SIG-M5 treated with dmso at 0.1 percent for 504 hours (cell line): Measurements from ENCODE around the gene RHBDF2.
"Not testable (repeated sequence)": the region's sequence is repeated elsewhere in the genome, so short reads cannot be mapped to it uniquely, and the experiment has no call there.

Experiments used
- DNase-seq: peaks from one replicate; lab custom pipeline; 2025; ENCODE audit not compliant: unreplicated experiment; lab: John Stamatoyannopoulos, UW

RHBDF2 gene

GRCh38 chr17:76525513-76525833, 24.2 kb upstream of the RHBDF2 start:
- not testable (repeated sequence) for DNase-seq

DNA sequence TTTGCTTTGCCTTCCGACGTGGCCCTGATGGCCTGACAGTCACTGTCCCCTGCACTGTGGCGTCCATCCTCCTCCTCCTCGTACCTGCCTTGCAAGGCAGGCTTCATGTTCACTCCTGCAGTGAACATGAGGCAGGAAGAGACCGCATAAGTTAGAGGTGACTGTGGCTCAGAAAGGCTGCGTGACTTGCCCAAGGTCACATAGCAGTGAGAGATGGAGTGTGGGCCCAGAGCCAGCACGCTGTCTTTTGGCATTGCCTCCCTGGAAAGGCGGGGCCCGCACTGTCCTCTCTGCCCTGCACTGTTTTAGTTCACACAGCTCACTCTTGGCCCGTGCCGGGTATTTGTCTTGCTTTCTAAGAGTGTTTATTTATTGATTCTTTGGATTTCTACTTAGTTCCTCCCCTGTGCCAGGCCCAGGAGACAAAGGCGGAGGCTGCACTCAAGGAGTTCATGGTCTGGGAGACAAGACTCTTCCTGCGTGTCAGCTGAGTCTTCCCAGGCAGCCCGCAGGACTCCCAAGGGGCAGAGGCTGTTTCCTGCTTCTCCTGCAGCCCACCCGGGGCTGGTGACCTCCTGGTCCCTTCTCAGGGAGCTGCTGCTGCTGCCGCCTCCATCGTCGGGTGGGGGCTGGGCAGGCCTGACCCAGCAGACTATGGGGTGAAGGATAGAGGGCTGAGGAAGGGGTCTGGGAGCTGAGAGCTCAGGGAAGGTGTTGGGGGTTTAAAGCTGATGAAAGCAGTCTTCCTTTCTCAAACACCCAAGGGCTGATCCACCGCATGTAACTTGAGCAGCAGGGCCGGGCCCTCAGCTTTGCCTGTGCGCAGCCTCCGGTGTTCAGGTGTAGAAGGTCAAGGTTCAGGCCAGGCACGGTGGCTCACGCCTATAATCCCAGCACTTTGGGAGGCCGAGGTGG, 23.6 kb upstream of the RHBDF2 start:
- no peak for DNase-seq

DNA sequence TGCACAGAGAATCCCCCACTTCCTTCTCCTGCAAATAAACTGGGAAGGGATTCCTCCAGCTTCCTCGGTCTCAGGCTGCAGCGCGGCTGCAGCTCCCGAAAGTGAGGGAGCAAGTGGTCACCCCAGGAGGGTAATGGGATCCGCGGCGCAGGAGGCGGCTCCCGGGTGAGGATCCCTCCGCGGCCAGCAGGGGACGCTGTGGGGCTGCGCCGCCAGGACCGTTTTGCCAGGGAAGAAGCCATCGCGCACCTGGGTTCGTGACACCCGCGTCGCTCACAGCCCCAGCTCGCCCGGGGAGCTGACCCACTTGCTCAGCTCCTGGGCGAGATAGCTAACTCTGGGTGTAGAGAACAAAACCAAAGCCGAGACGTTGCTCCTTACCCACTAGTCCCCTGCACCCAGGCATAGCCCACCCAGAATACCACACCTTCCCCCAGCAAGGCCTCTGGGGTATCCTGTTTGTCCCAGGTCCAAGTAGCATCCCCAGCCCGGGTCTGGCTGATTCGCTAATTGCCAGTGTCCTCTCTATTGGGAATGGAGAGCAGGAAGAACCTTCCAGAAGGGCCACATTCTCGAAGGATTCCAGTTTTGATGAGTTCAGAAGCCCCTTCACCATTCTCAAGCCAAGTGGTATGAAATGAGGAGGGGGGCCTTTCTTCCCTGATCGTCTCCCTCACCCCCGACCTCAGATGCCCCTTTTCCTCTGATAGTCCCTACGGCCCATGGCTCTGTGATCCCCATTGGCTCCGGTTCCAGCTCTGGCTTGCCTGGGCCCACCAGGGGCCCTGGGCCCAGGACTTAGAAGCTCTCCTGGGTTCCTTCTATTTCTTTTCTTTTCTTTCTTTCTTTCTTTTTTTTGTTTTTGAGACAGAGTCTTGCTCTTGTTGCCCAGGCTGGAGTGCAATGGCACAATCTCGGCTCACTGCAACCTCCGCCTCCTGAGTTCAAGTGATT, 22.1 kb upstream of the RHBDF2 start:
- DNase-seq, result peak; percentile 46

GRCh38 chr17:76521683-76522082, 20.5 kb upstream of the RHBDF2 start:
- not testable (repeated sequence) for DNase-seq

DNA sequence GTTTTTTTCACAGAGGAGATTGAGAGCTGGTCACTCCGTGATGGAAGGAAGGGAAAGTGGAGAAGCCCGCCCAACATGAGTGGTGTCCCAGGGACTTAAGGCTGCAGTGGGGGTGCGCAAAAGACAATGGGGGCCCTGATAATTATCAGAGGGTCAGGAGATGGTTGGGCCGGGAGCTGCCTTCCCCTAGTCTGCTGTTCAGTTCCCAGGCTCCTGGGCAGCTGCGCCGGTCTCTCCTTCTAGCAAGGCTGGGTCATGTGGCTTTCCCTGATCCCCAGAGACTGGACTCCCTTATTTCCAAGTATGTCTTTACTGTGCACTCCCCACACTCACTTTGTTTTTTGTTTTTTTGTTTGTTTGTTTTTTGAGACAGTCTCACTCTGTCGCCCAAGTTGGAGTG, 20.0 kb upstream of the RHBDF2 start:
- no peak for DNase-seq

- DNase-seq, result no peak
Measured at GRCh38 chr17:76519048-76519966, 18.1 kb upstream of the RHBDF2 start.

GRCh38 chr17:76517638-76518038, 16.4 kb upstream of the RHBDF2 start:
- no peak for DNase-seq

DNA sequence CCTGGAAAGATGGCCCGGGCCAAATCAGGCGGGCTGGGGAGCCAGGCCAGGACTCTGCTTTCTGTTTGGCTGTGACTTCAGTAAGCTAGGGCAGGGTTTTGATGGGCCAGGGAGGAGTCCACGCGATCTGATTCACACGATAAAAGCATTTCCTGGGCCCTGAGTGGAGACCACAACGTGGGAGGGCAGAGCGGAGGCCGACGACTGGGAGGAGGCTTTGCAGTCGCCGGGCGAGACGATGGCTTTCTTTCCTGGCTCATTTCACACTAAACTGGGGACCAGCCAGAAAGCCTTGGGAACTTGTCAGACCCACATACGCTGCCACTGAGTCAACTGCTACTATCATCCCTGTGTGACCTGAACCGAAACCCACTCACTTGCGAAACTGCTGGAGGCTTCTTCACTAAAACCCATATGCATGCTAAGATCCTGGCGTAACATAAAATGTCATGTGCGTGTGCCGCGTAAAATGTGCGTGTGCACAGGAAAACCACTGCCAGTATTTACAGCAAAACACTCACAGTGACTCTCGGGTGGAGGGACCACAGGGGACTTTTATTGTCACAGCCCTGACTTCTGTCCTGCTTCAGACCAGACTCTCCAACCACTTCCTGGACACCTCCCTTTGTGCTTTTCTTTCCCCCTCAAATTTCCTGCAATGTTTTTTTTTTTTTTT, 14.2 kb upstream of the RHBDF2 start:
- peak; percentile 89 for DNase-seq

GRCh38 chr17:76514355-76514754, 13.1 kb upstream of the RHBDF2 start:
- DNase-seq, result not testable (repeated sequence)

DNA sequence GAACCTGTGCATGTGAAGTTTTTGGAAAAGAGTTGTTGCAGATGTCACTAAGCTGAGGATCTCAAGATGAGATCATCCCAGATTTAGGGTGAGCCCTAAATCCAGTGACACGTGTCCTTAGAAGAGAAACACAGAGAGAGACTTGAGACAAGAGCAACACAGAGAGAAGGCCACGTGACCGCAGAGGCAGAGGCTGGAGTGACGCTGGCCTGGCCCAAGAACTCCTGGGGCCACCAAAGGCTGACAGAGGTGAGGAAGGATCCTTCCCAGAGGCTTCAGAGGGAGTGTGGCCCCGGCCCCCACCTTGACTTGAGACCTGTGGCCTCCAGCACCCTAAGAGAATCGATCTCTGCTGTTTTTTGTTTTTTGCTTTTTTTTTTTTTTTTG, 12.1 kb upstream of the RHBDF2 start:
- no peak for DNase-seq

GRCh38 chr17:76512366-76513305, 11.4 kb upstream of the RHBDF2 start:
- no peak for DNase-seq

DNA sequence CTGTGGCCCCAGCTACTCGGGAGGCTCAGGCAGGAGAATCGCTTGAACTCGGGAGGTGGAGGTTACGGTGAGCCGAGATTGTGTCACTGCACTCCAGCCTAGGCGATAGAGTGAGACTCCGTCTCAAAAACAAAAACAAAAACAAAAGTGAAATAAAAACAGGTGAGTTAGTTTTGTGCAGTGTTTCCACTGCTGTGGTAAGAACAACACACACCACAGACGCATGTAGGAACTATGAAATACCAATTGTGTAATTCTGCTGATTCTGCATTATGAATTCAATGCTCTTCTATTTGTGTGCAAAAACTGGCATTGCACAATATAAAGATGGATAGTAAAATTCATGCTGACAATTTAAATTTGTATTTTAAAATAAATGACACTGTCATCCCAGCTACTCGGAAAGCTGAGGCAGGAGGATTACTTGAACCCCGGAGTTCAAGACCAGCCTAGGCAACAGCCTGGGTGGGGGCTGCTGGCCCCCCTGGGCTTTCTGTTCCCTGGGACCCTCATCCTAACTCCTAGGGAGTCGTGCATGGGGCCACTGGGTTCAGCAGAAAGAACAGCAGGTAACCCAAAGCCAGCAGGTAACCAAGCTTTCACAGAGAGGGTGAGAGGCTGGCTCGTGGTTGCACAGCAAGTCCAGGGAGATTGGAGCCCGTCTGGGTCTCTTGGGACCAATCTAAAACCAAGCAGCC, 10.6 kb upstream of the RHBDF2 start:
- peak; percentile 42 for DNase-seq

DNA sequence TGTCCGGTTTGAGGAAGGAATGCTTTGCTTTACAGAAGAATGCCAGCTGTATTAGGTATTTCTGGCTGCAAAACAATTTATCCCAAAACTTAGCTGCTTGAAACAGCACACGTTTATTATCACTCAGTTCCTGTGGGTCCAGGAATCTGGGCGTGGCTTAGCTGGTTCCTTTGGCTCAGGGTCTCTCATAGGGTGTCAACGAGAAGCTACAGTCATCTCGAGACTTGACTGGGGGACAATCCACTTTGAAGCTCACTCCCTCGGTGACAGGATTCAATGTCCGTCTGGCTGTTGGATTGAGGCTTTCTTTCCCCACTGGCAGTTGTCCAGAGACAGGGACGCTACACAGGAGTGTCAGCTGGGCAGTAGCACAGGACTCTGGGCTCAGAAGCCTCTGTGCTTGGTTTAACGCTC, 9.6 kb upstream of the RHBDF2 start:
- no peak for DNase-seq

- not testable (repeated sequence) for DNase-seq
Measured at GRCh38 chr17:76508472-76509063, 7.3 kb upstream of the RHBDF2 start.

- DNase-seq, result peak; percentile 81
Measured at GRCh38 chr17:76506408-76507345, 5.5 kb upstream of the RHBDF2 start.

- DNase-seq, result peak; percentile 72
Measured at GRCh38 chr17:76504117-76504516, 2.9 kb upstream of the RHBDF2 start.
